Keratinocyte (primary cell): ENCODE measurements around the gene LRCOL1. TPM values are rescaled to one million over a fixed set of nuclear protein-coding genes. Genes with fewer than 3 reads are reported as not detected.

Experiments used
- DNase-seq: peaks from one replicate; pipeline ENCODE4 v3.0.0-alpha.2; 2011; ENCODE audit warnings: low read depth, missing footprints, low spot score
- FAIRE-seq: peaks from 2 replicates; lab custom pipeline; 2011; peaks lifted over from hg19 to GRCh38; lab: Jason Lieb, UNC
- H2AFZ ChIP-seq: 2 replicates; pipeline ENCODE4 v1.6.0; 2012; ENCODE audit warnings: low read length, control low read depth, inconsistent platforms; ENCODE audit not compliant: control insufficient read depth
- H3K27ac ChIP-seq: 2 replicates; pipeline ENCODE4 v1.5.1; 2011; ENCODE audit warnings: low read length; ENCODE audit not compliant: control insufficient read depth, insufficient read depth
- H3K27me3 ChIP-seq: 3 replicates; pipeline ENCODE4 v1.6.0; 2011; ENCODE audit warnings: low read length; ENCODE audit not compliant: control insufficient read depth, insufficient read depth; ENCODE audit errors: extremely low read depth
- H3K36me3 ChIP-seq, 2 experiments: 2 replicates in 1 of 2; 3 replicates in 1 of 2; pipeline ENCODE4 v1.5.1; 2011; ENCODE audit warnings: low read length in 2 of 2, mild to moderate bottlenecking in 1 of 2; ENCODE audit not compliant: control insufficient read depth in 2 of 2, insufficient read depth in 2 of 2; ENCODE audit errors: extremely low read depth in 1 of 2
- H3K4me1 ChIP-seq: 3 replicates; pipeline ENCODE4 v1.5.1; 2011; ENCODE audit warnings: low read length; ENCODE audit not compliant: control insufficient read depth, insufficient read depth; ENCODE audit errors: extremely low read depth
- H3K4me2 ChIP-seq: 3 replicates; pipeline ENCODE4 v1.6.0; 2011; ENCODE audit warnings: low read depth, low read length; ENCODE audit not compliant: control insufficient read depth, insufficient read depth; ENCODE audit errors: extremely low read depth
- H3K4me3 ChIP-seq, 3 experiments: fragments of 200-600 bp in 1 of 3; sonication (generic) in 1 of 3; 2 replicates in 2 of 3; 3 replicates in 1 of 3; pipeline ENCODE4 v1.5.1; 2011 to 2016; ENCODE audit warnings: low read length in 3 of 3, mild to moderate bottlenecking in 3 of 3, control low read depth in 2 of 3, inconsistent platforms in 1 of 3, low read depth in 1 of 3, mixed read lengths in 1 of 3, mixed run types in 1 of 3, moderate library complexity in 1 of 3; ENCODE audit not compliant: control insufficient read depth in 2 of 3, insufficient read depth in 2 of 3; ENCODE audit errors: extremely low read depth in 1 of 3
- H3K79me2 ChIP-seq: 2 replicates; pipeline ENCODE4 v1.6.0; 2012; ENCODE audit warnings: low read length; ENCODE audit not compliant: control insufficient read depth, insufficient read depth
- H3K9ac ChIP-seq: 3 replicates; pipeline ENCODE4 v1.6.0; 2011; ENCODE audit warnings: low read length; ENCODE audit not compliant: control insufficient read depth, insufficient read depth; ENCODE audit errors: extremely low read depth
- H3K9me1 ChIP-seq: 3 replicates; pipeline ENCODE4 v1.6.0; 2011; ENCODE audit warnings: low read length; ENCODE audit not compliant: control insufficient read depth, insufficient read depth; ENCODE audit errors: extremely low read depth
- H3K9me3 ChIP-seq: 2 replicates; pipeline ENCODE4 v1.5.1; 2012; ENCODE audit warnings: low read depth, low read length; ENCODE audit not compliant: control insufficient read depth
- H4K20me1 ChIP-seq: 3 replicates; pipeline ENCODE4 v1.6.0; 2011; ENCODE audit warnings: low read length; ENCODE audit not compliant: control insufficient read depth, insufficient read depth; ENCODE audit errors: extremely low read depth
- EZH2 ChIP-seq: IDR thresholded peaks from one replicate; pipeline ENCODE4 v1.6.1; 2012; ENCODE audit warnings: inconsistent platforms, mild to moderate bottlenecking, low read length, moderate library complexity
- dilution Hi-C: fragments of 300-500 bp; cut with MboI; formaldehyde crosslinking; loops from one replicate; pipeline ENCODE4 v1.7.0; 2020; ENCODE audit warnings: low sequenced_read_pairs; ENCODE audit not compliant: extremely low pct_ligation_motif_present
- polyA plus RNA-seq, 5 experiments: library from polyadenylated mRNA; depleted of rRNA in 3 of 5; stranded (reverse) in 3 of 5; stranded (forward) in 1 of 5; unstranded in 1 of 5; fragments of >200 nt; gene quantifications; 1 replicate in 1 of 5; 2 replicates in 3 of 5; 3 replicates in 1 of 5; pipeline versions ENCODE4 v1.2.1 to v1.2.3, GENCODE V29; 2011 to 2012; ENCODE audit warnings: missing spikeins in 2 of 5, low read depth in 1 of 5, low replicate concordance in 1 of 5
- TF ChIP-seq, protein P1 (sequence below), 3 experiments: IDR thresholded peaks in 1 of 3; conservative IDR thresholded peaks in 1 of 3; optimal IDR thresholded peaks in 1 of 3; 2 replicates in 2 of 3; 3 replicates in 1 of 3; pipeline versions ENCODE3 to v1.5.1; 2011; ENCODE audit warnings: low read length in 3 of 3, mild to moderate bottlenecking in 3 of 3, moderate library complexity in 2 of 3, control low read depth in 1 of 3, inconsistent platforms in 1 of 3; ENCODE audit not compliant: insufficient read depth in 2 of 3; ENCODE audit errors: extremely low read depth in 1 of 3

LRCOL1 gene
- polyA plus RNA-seq, 1 donor (not counting 4 experiments of a cell fraction or from before 2014, with no cell fraction given), result not detected

DNA sequence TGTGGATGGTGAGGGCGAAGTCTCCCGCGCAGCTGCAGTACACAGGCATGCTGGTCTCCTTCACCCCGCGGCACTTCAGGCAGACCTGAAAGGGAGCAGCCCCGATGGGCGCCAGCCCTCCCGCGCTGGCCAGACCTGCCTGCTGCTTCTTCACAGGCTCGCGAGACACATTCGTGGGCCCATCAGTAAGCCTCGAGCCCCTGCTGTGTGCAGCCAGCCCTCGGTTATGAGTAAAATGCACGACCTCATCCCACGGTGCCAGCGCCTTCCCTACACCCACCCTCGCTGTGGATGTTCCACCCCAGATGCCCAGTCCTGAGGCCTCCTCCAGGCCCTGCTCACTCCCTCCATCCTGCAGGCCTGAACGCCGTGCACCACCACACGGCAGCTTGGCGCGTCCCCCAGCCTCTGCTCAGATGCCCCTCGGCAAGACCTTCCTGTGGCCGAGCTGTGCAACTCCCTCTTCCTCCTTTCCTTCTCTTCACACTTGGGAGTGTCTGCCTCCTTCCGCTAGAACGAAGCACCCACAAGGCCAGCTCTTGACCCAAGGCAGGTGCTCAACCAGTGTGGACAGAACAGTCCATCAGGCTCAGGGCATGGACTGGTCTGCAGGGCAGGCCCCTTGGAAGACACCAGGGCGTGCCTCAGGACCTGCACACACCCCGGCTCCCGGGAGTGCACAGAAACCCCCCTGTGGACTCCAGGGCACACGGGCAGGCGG lies 14.7 kb upstream of the LRCOL1 start:
- H3K9ac ChIP-seq, result no peak overlapping the region
- no peaks in the 10 kb centered on the region for H4K20me1 ChIP-seq
- H3K27me3 ChIP-seq, result peaks cover 12% of the 10 kb centered on the region
- H2AFZ ChIP-seq, result no peak overlapping the region
- dilution Hi-C loops, result no loop called here
- H3K9me3 ChIP-seq, result no peaks in the 10 kb centered on the region
- DNase-seq (no peak), FAIRE-seq (no peak)
- TF ChIP-seq, protein P1, sequence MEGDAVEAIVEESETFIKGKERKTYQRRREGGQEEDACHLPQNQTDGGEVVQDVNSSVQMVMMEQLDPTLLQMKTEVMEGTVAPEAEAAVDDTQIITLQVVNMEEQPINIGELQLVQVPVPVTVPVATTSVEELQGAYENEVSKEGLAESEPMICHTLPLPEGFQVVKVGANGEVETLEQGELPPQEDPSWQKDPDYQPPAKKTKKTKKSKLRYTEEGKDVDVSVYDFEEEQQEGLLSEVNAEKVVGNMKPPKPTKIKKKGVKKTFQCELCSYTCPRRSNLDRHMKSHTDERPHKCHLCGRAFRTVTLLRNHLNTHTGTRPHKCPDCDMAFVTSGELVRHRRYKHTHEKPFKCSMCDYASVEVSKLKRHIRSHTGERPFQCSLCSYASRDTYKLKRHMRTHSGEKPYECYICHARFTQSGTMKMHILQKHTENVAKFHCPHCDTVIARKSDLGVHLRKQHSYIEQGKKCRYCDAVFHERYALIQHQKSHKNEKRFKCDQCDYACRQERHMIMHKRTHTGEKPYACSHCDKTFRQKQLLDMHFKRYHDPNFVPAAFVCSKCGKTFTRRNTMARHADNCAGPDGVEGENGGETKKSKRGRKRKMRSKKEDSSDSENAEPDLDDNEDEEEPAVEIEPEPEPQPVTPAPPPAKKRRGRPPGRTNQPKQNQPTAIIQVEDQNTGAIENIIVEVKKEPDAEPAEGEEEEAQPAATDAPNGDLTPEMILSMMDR (optimal IDR thresholded peaks at IDR 0.05 in 1 of 3, IDR thresholded peaks at IDR 0.05 in 1 of 3, conservative IDR thresholded peaks at IDR 0.05 in 1 of 3; ENCODE audit: extremely low read depth in 1 of 3, insufficient read depth in 2 of 3, low read length in 3 of 3), result no peak
- TF ChIP-seq EZH2, result no peak
- H3K4me3 ChIP-seq, result no peak overlapping the region
- H3K79me2 ChIP-seq, result no peaks in the 10 kb centered on the region
- H3K4me2 ChIP-seq, result no peak overlapping the region
- no peak overlapping the region for H3K27ac ChIP-seq
- H3K4me1 ChIP-seq, result no peaks in the 10 kb centered on the region
- H3K9me1 ChIP-seq, result no peaks in the 10 kb centered on the region
- peaks cover 6 to 15% of the 10 kb centered on the region in 2 experiments for H3K36me3 ChIP-seq

DNA sequence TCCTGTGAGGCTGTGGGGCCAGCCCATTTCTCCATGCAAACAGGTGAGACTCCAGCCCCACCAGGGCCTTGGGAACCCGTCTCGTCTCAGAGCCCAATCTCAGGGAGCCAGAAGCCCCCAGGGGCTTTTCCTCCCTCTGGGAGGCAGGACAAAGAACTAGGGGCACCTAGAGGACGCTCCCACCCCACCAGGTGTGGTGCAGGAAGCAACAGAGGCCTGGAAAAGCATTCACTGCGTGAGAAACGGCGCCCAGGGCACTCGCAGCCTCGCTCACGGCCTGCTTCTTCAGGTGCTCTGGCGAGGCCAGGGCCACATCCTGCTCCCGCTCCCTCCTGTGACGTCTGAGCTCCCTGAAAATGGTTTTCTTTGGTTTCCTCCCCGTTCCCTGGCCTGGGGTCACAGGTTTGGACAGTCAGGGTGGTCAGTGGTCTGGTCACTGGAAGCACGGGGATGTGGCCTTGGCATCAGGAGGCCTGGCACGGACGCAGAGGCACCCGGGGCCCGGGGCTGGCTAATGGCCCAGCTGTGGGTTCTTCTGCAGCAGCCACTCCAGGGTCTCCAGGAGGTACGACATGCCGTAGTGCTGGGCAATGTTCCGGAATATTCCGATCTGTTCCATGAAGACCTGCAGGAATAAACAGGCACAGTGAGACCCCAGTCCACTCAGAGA lies 13.9 kb upstream of the LRCOL1 start:
- Histone ChIP-seq H3K4me3 (no peak overlapping the region), H3K9me1 (no peaks in the 10 kb centered on the region), H2AFZ (no peak overlapping the region), H3K79me2 (no peaks in the 10 kb centered on the region), H3K27me3 (peaks cover 19% of the 10 kb centered on the region), H3K27ac (no peak overlapping the region), H3K36me3 (peaks cover 4 to 15% of the 10 kb centered on the region in 2 experiments), H4K20me1 (no peaks in the 10 kb centered on the region), H3K4me2 (no peak overlapping the region), H3K9ac (no peak overlapping the region), H3K4me1 (no peaks in the 10 kb centered on the region), H3K9me3 (no peaks in the 10 kb centered on the region)
- dilution Hi-C loops, result no loop called here
- DNase-seq (no peak), FAIRE-seq (no peak)
- TF ChIP-seq EZH2, result no peak
- TF ChIP-seq, protein P1 (optimal IDR thresholded peaks at IDR 0.05 in 1 of 3, IDR thresholded peaks at IDR 0.05 in 1 of 3, conservative IDR thresholded peaks at IDR 0.05 in 1 of 3; ENCODE audit: extremely low read depth in 1 of 3, insufficient read depth in 2 of 3, low read length in 3 of 3), result no peak
